HG03432 (cell line): ENCODE data around the gene UBQLN3.
A peak's percentile ranks its signal among the peaks of the same experiment; 100 is the strongest.

ENCODE experiments used
- ATAC-seq: cut with Tn5 transposase; IDR thresholded peaks from one replicate; pipeline ENCODE4 v1.9.1; 2021; ENCODE audit warnings: mild to moderate bottlenecking, moderate library complexity; ENCODE audit not compliant: unreplicated experiment

The UBQLN3 gene

DNA sequence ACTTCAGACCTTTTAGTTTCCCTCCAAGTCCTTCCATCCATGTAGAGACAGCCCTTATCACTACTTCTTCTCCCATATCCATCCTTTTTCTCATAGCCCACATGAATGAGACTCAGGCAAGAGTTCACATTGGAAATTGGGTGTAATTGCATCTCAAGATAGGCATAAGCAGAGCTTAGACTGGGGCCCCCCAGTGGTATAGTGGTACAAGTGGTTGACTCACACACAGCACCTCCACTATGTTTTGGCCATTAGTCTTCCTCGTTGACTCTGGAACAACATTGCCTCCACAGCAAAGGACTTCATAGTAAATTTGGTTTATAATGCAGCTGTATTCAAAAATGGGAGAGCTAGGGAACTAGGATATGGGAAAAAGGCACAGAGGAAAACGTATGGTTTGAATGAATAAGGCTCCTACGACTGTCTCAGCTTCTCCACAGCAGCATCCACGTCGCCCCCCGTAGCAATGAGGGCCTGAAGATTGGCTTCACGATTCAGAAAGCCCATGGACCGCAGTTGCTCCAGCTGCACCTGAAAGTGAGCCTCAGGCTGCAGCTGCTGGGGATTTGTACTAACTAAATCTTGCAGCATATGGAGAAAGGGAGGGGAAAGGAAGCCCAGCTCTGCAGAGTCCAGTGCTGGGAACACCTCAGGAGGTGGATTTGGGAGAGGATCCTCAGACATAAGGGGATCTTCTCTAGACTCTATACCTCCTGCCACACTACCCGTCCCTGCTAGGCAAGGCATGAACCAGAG lies 2.4 kb downstream of the UBQLN3 start:
- no peak for ATAC-seq

DNA sequence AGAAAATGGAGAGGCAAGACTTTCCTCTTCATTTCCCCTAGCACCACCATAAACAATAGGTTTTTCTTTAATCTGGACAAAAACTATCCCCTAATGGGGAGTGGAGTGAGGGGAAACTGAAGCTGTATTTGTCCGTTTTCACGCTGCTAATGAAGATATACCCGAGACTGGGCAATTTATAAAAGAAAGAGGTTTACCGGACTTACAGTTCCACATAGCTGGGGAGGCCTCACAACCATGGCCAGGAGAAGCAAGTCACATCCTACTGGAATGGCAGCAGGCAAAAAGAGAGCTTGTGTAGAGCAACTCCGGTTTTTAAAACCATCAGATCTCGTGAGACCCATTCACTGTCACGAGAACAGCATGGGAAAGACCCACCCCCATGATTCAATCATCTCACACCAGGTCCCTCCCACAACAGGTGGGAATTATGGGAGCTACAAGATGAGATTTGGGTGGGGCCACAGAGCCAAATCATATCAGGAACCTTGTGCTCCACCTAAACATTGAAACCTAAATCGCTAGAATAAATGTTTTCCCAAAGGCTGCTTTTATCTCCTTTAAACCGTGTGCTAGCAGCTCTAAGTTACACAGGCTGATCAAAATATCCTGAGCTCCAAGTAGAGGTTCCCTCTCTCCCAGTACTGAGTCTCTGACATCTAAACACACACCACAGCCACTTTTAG lies 4.3 kb downstream of the UBQLN3 start:
- no peak for ATAC-seq

- ATAC-seq = no peak
Observed at GRCh38 chr11:5504403-5504921, 5.3 kb downstream of the UBQLN3 start.

- no peak for ATAC-seq
Observed at GRCh38 chr11:5500393-5500801, 9.4 kb downstream of the UBQLN3 start.

- no peak for ATAC-seq
Observed at GRCh38 chr11:5499671-5500070, 10.1 kb downstream of the UBQLN3 start.

DNA sequence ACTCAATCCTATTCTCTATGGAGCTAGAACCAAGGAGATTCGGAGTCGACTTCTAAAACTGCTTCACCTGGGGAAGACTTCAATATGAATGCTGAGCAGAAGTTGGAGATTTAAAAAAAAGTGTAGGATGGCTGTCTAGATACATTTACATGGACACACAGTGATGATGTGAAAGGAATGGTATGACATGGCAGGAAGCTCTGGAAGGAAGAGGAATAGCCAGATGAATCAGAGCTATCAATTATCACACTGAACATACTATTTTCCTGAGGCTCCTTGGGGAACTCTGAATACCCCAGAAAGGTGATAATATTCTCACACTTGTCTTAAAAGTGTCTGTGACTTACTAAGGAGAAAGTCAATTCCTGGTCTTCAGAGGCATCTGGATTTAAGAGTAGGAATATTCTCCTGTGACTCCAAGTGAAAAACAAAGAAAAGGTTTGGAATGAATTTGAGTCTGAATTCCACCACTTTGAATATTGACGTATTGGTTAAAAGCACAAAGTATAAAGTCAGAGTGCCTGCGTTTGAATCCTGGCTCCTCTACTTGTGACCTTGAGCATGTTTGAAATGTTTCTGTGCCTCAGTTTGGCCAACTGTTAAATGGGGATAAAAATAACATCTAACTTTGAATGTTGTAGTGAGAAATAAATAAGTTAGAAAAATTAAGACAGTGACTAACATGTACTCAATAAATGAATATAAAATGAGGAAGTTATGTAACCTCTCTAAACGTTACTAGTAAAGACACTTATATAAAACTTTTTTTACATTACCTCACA lies 20.0 kb downstream of the UBQLN3 start:
- no peak for ATAC-seq

- ATAC-seq = no peak
Observed at GRCh38 chr11:5488798-5489399, 20.9 kb downstream of the UBQLN3 start.

DNA sequence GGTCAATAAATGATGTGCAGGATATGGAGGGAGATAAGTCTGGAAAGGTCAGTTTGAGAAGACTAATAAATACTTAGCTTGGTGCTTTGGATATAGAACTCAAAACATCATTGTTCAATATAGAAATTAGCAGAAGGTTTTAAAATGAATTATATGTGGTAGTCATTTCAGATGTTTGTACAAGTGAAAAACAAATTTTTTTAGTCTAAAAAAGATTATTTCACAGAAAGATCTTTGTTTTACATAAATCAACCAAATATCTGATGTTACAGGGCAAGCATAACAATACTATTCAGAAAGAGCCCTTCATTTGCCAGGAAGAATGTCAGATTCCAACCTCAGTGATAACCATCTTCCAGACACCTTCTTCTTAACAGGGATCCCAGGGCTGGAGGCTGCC lies 21.4 kb downstream of the UBQLN3 start, which contains the start of gene OR52D1:
Gene OR52D1 (plus strand): TSS at position 301 of the 400 bp plus-strand sequence. CDS start 22 bp downstream, at position 323.
- no peak for ATAC-seq

GRCh38 chr11:5486421-5486820 lies 23.3 kb downstream of the UBQLN3 start:
- no peak for ATAC-seq

GRCh38 chr11:5486003-5486402 lies 23.8 kb downstream of the UBQLN3 start:
- no peak for ATAC-seq

- peak; percentile 78 for ATAC-seq
Observed at GRCh38 chr11:5476186-5476819, 33.5 kb downstream of the UBQLN3 start.

GRCh38 chr11:5473921-5474320 lies 35.8 kb downstream of the UBQLN3 start:
- ATAC-seq = no peak

DNA sequence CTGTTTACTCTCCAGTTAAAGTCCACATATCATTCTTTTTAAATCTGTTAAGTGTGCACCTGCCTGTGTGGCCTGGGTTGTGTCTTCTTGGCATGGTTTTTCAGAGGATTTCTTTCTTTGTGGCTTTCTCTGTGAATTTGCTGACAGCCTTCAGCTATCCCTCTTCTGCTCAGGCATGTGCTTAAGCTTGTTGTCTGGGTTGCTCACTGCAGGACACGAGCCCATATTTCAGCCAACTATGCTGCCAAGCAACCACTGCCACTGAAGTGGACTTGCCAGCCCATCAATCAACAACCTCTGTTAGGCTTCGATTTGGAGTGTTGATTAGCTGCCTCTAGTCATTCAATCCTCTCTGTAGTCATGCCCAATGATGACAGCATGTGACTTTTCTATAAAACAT lies 42.2 kb downstream of the UBQLN3 start:
- no peak for ATAC-seq

GRCh38 chr11:5460983-5461621 lies 48.7 kb downstream of the UBQLN3 start:
- no peak for ATAC-seq
